OCI-LY3 (cell line): Measurements from ENCODE around the gene SDHAF2.

ENCODE experiments used
- EZH2phosphoT487 ChIP-seq: fragments of 200-600 bp; shearing (Covaris generic); IDR thresholded peaks from 2 replicates; pipeline ENCODE4 v1.6.1; 2018; ENCODE audit warnings: antibody characterized with exemption, mixed run types, low read depth
- TF ChIP-seq, protein P1 (sequence below): fragments of 200-600, 300-600 bp; sonication (generic); IDR thresholded peaks from 2 replicates; pipeline ENCODE4 v1.5.1; 2014; ENCODE audit warnings: antibody characterized with exemption, low read length, low read depth

DNA sequence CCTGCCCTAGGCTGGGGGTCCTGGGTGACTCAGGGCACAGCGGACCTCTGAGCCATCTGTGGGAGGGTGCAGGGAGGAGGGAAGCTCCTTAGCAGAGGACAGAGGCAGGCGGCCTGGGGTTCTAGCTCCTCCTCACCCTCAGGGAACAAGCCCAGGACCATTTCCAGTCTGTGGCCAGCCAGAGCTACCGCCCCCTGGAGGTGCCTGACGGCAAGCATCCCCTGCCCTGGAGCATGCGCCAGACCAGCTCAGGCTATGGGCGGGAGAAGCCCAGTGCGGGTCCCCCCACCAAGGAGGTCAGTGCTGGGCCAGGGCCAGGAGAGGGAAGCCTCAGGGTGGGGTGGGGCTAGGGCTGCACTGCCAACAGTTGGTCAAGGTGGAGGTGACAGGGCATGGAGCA is 52.6 kb downstream of the SDHAF2 start:
- TF ChIP-seq, protein P1, sequence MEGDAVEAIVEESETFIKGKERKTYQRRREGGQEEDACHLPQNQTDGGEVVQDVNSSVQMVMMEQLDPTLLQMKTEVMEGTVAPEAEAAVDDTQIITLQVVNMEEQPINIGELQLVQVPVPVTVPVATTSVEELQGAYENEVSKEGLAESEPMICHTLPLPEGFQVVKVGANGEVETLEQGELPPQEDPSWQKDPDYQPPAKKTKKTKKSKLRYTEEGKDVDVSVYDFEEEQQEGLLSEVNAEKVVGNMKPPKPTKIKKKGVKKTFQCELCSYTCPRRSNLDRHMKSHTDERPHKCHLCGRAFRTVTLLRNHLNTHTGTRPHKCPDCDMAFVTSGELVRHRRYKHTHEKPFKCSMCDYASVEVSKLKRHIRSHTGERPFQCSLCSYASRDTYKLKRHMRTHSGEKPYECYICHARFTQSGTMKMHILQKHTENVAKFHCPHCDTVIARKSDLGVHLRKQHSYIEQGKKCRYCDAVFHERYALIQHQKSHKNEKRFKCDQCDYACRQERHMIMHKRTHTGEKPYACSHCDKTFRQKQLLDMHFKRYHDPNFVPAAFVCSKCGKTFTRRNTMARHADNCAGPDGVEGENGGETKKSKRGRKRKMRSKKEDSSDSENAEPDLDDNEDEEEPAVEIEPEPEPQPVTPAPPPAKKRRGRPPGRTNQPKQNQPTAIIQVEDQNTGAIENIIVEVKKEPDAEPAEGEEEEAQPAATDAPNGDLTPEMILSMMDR: peak; percentile 60
- TF ChIP-seq EZH2phosphoT487: no peak
